Calu3 (cell line): ENCODE data around the gene RAPGEF4. TPM values are rescaled to one million over a fixed set of nuclear protein-coding genes. Genes with fewer than 3 reads are reported as not detected.

Experiments
- BruUV-seq: library from RNA; stranded (reverse); fragments of 400-500 nt; replicated peaks from 2 replicates; lab custom pipeline; 2021; lab: Mats Ljungman, UMichigan
- CTCF ChIA-PET: fragments of 300-600 bp; sonication (Branson Sonifier 250); formaldehyde crosslinking; loops from one replicate; lab custom pipeline; 2022; ENCODE audit warnings: antibody characterized with exemption; lab: Charles Lee
- DNase-seq: peaks from one replicate; pipeline ENCODE4 v3.0.0; 2022
- H3K27ac Mint-ChIP-seq: one replicate; pipeline ENCODE4 v1.8.0; 2022; ENCODE audit warnings: mixed read lengths; ENCODE audit not compliant: unreplicated experiment
- H3K27me3 Mint-ChIP-seq: one replicate; pipeline ENCODE4 v1.8.0; 2022; ENCODE audit warnings: mixed read lengths; ENCODE audit not compliant: unreplicated experiment
- H3K36me3 Mint-ChIP-seq: one replicate; pipeline ENCODE4 v1.8.0; 2022; ENCODE audit warnings: mild to moderate bottlenecking, moderate library complexity, mixed read lengths; ENCODE audit not compliant: insufficient read depth, unreplicated experiment
- H3K4me1 Mint-ChIP-seq: one replicate; pipeline ENCODE4 v1.8.0; 2022; ENCODE audit warnings: mild to moderate bottlenecking, low read depth, mixed read lengths; ENCODE audit not compliant: unreplicated experiment
- H3K4me3 Mint-ChIP-seq: one replicate; pipeline ENCODE4 v1.8.0; 2022; ENCODE audit warnings: mild to moderate bottlenecking, low read depth, moderate library complexity, mixed read lengths; ENCODE audit not compliant: unreplicated experiment
- H3K9me3 Mint-ChIP-seq: one replicate; pipeline ENCODE4 v1.8.0; 2022; ENCODE audit warnings: low read depth, mixed read lengths; ENCODE audit not compliant: unreplicated experiment
- intact Hi-C: fragments of 100-400 bp; cut with micrococcal nuclease; formaldehyde crosslinking; loops from one replicate; pipeline ENCODE4 v1.10.0; 2022; ENCODE audit not compliant: unreplicated experiment
- total RNA-seq: library from RNA; stranded (reverse); gene quantifications from 2 replicates; pipeline ENCODE4 v1.2.3, GENCODE V29; 2022
- TF ChIP-seq, protein P1 (sequence below): fragments of 200-600 bp; IDR thresholded peaks from one replicate; pipeline ENCODE4 v1.8.0; 2022; ENCODE audit warnings: antibody characterized with exemption; ENCODE audit not compliant: unreplicated experiment

Gene RAPGEF4
- total RNA-seq, 1 experiment from 2014 or later, result 1.8 TPM

DNA sequence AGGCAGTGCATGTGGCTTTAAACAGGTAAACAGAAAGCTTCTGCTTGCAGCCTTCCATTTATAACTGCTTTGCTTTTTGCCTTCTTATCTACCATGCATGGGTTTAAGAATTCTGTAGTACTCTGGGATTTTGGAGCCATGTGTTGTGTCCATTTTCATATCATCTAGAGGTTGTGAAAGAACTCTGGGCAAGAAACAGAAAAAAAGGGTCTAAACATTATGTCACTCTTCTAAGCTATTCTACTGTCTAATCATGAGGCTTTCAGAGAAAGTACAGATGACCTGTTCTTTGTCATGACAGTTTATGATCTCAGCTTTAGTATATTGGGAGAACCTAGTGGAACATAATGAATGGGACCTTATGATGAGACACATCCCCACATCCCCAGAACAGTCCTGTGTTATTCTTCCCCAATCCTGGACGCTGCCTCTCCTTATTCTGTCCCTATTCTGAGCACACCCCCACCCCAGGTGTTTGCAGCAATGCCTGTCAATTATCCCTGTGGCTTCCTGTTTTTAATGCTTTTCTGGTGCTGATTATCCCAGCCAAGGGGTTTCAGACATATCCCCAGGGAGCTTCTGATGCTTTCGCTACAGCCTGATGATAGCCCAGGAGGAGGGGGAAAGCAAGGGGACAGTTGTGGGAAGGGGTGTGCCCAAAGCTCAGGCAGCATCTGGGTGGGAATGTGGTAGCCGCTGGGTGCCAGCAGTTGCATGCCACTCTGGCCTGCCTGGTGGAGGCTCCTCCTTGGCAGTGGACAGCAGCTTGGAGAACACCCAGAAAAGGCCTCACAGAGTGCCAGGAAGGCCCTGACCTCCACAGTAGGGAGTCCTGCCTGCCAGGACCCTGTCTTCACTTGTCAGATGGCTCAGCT lies 170.5 kb downstream of the RAPGEF4 start:
- CTCF ChIA-PET, result no interaction called here
- TF ChIP-seq, protein P1, sequence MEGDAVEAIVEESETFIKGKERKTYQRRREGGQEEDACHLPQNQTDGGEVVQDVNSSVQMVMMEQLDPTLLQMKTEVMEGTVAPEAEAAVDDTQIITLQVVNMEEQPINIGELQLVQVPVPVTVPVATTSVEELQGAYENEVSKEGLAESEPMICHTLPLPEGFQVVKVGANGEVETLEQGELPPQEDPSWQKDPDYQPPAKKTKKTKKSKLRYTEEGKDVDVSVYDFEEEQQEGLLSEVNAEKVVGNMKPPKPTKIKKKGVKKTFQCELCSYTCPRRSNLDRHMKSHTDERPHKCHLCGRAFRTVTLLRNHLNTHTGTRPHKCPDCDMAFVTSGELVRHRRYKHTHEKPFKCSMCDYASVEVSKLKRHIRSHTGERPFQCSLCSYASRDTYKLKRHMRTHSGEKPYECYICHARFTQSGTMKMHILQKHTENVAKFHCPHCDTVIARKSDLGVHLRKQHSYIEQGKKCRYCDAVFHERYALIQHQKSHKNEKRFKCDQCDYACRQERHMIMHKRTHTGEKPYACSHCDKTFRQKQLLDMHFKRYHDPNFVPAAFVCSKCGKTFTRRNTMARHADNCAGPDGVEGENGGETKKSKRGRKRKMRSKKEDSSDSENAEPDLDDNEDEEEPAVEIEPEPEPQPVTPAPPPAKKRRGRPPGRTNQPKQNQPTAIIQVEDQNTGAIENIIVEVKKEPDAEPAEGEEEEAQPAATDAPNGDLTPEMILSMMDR, result no peak
- Mint-ChIP-seq H3K4me3 (no peak overlapping the region), H3K27me3 (peaks cover 37% of the 10 kb centered on the region), H3K4me1 (no peaks in the 10 kb centered on the region), H3K9me3 (no peaks in the 10 kb centered on the region), H3K27ac (no peak overlapping the region), H3K36me3 (no peaks in the 10 kb centered on the region)
- BruUV-seq, result no TSS peak
- intact Hi-C loops, result no loop called here
- no peak for DNase-seq

DNA sequence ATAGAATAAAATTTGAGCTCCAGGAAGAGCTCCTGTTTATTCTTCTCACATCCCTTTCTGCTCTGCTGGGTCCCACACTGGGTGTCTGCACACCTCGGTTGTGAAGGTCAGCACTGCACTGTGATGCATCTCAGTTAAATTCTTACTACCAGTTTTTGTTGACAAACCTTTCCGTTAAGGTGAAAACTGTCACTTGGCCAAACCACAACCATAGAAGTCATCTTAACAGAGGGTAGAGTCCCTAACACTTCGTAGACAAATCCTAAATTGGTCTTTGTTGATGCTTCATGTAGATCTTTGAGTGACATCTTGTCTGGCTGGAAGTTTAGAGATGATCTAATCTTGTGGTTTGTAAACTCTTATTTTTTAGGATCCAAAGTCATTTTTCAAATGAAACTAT lies 172.6 kb downstream of the RAPGEF4 start:
- intact Hi-C loops, result no loop called here
- Mint-ChIP-seq H3K4me3 (no peak overlapping the region), H3K4me1 (no peaks in the 10 kb centered on the region), H3K9me3 (no peaks in the 10 kb centered on the region), H3K36me3 (no peaks in the 10 kb centered on the region), H3K27ac (no peak overlapping the region), H3K27me3 (peaks cover 16% of the 10 kb centered on the region)
- CTCF ChIA-PET, result no interaction called here
- no peak for DNase-seq
- no TSS peak for BruUV-seq
- TF ChIP-seq, protein P1, result no peak

DNA sequence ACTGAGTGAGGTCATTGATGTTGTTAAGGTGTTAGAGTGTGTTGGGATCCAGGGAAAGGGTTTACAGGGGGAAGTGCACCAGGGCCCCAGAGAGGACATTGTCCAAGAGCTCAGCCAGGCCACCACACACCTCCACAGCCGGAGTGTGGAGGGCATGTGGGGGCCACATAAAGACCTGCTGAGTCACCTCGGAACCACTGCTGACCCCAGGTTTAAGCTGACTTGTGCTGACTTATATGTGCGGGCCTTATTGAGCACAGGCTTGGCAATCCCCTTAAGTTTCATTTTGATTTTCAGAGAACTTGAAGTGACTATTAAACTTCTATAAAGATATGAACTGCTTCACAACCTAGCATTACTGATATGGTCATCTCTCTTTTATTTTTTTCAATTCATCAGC lies 173.8 kb downstream of the RAPGEF4 start:
- Mint-ChIP-seq H3K4me3 (no peak overlapping the region), H3K9me3 (no peaks in the 10 kb centered on the region), H3K27me3 (peaks cover 11% of the 10 kb centered on the region), H3K36me3 (no peaks in the 10 kb centered on the region), H3K4me1 (no peaks in the 10 kb centered on the region), H3K27ac (no peak overlapping the region)
- no TSS peak for BruUV-seq
- DNase-seq, result no peak
- TF ChIP-seq, protein P1, result no peak
- intact Hi-C loops, result no loop called here
- CTCF ChIA-PET, result interaction anchor here (1.0 kb wide), 1 partner anchor 10 kb away, joined by 3 read pairs; no protein-coding TSS in a partner anchor

DNA sequence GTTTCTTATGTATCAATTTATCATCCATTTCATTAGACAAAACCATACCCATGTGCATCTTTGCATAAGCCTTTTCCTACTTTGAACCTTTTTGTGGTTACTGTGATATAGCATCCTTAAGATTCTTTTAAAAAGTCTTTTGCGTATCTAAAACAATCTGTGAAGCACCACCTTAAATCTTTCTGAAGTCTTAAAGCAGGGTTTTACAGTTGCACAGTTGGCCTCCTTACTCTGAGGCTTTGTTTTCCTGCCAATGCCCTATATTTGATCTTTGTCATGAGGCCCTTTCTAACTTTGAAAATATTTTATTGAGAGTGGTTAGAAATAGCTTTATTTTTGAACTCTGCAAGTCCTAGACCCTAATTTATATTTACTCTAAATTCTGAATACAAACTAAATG lies 176.6 kb downstream of the RAPGEF4 start:
- Mint-ChIP-seq H3K4me1 (no peaks in the 10 kb centered on the region), H3K27me3 (no peaks in the 10 kb centered on the region), H3K36me3 (no peaks in the 10 kb centered on the region), H3K27ac (no peak overlapping the region), H3K4me3 (no peak overlapping the region), H3K9me3 (no peaks in the 10 kb centered on the region)
- CTCF ChIA-PET, result no interaction called here
- intact Hi-C loops, result no loop called here
- TF ChIP-seq, protein P1, result no peak
- BruUV-seq, result no TSS peak
- DNase-seq, result no peak
